Prostate gland (tissue), 2 donors: ENCODE data around the gene NPR3.

ENCODE experiments used
- CTCF ChIP-seq, 4 experiments: fragments of 200-600 bp in 2 of 4; fragments of 450-650 bp in 2 of 4; sonication (generic) in 2 of 4; IDR thresholded peaks; 1 replicate in 3 of 4; 2 replicates in 1 of 4; pipeline ENCODE4 v1.5.1; 2016 to 2019; ENCODE audit warnings: antibody characterized with exemption in 4 of 4, mild to moderate bottlenecking in 2 of 4, moderate library complexity in 2 of 4
- POLR2AphosphoS5 ChIP-seq: sonication (generic); formaldehyde crosslinking; IDR thresholded peaks from one replicate; pipeline ENCODE4 v1.6.1; 2017; ENCODE audit warnings: antibody characterized with exemption

- TF ChIP-seq CTCF (IDR thresholded peaks at IDR 0.05): no peak
- no peak for TF ChIP-seq POLR2AphosphoS5
These were observed 129.5 kb downstream of the NPR3 start for GRCh38 chr5:32840606-32841005.
